ENCODE data around the gene SOX5. TPM values are rescaled to one million over a fixed set of nuclear protein-coding genes. Genes with fewer than 3 reads are reported as not detected.

SOX5 gene
- polyA plus RNA-seq, 1 experiment: 0.13 TPM

DNA sequence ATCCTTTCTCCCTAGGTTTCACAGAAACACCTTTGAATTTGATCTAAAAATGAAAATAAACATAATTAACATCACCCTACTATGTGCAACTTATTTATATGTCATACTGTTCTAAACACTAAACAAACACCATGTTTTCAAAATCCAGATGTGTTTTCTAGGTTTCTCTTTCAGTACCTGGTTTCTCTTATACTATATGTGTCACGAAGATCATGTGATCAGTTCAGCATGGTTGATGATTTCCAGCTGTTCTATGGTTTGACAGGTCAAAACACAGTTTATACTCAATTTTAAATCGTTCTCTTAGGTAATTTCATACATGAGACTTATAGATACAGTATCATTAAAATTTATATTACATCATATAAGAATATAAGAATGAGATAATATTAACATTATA lies 373.1 kb downstream of the SOX5 start:
- no peak for DNase-seq (ENCODE audit: low read depth)
- ChIA-PET POLR2A (no interaction called here), CTCF (no interaction called here)
- no peak overlapping the region for H3K4me3 ChIP-seq (ENCODE audit: low read depth, low read length)
- H3K36me3 ChIP-seq (ENCODE audit: control insufficient read depth, insufficient read depth, low read length): no peaks in the 10 kb centered on the region
- TF ChIP-seq, protein P1, sequence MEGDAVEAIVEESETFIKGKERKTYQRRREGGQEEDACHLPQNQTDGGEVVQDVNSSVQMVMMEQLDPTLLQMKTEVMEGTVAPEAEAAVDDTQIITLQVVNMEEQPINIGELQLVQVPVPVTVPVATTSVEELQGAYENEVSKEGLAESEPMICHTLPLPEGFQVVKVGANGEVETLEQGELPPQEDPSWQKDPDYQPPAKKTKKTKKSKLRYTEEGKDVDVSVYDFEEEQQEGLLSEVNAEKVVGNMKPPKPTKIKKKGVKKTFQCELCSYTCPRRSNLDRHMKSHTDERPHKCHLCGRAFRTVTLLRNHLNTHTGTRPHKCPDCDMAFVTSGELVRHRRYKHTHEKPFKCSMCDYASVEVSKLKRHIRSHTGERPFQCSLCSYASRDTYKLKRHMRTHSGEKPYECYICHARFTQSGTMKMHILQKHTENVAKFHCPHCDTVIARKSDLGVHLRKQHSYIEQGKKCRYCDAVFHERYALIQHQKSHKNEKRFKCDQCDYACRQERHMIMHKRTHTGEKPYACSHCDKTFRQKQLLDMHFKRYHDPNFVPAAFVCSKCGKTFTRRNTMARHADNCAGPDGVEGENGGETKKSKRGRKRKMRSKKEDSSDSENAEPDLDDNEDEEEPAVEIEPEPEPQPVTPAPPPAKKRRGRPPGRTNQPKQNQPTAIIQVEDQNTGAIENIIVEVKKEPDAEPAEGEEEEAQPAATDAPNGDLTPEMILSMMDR (IDR thresholded peaks at IDR 0.05; ENCODE audit: insufficient read depth, low read depth, low read length): no peak
- H3K27me3 ChIP-seq (ENCODE audit: control insufficient read depth, insufficient read depth, low read length): no peaks in the 10 kb centered on the region

DNA sequence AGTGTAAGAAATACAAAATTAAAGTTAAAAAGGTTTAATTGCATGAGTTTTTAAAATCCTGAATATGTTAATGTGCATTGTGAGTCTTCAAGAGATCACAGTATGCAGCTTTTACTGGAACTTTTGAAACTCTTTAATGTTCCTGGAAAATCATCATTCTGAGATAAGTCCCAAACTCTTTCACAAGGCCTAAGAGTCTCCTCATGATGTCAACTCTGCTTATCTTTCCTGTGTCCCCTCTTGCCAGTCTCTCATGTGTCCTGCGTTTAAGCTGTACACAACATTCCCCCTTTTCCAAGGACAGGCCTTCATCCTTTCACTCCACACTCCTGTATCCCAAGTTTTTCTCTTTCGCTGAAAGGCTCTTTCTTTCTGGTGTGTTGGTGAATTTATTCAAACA lies 380.1 kb downstream of the SOX5 start:
- Histone ChIP-seq H3K27me3 (ENCODE audit: control insufficient read depth, insufficient read depth, low read length) (no peaks in the 10 kb centered on the region), H3K36me3 (ENCODE audit: control insufficient read depth, insufficient read depth, low read length) (no peaks in the 10 kb centered on the region), H3K4me3 (ENCODE audit: low read depth, low read length) (no peak overlapping the region)
- POLR2A ChIA-PET: no interaction called here
- CTCF ChIA-PET: no interaction called here
- TF ChIP-seq, protein P1 (IDR thresholded peaks at IDR 0.05; ENCODE audit: insufficient read depth, low read depth, low read length): no peak
- DNase-seq (ENCODE audit: low read depth): no peak

DNA sequence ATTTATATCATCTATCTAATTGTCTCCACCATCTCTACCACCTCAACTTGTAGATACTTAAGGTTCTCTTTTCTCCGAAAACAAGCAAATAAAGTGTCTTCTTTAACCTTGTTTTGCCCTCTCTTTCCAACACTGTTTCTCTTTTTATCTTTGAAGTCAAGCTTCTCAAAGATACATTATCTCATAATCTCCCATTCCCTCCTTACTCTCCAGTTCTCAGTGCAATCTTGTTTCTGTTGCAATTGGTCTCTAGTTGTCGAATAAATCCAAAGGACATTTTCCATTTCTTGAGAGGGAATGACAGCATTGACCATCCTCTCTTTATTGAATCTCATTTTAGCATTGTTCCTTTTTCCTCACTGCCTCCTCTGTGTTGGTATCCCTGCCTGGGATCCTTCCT lies 383.3 kb downstream of the SOX5 start:
- POLR2A ChIA-PET: no interaction called here
- CTCF ChIA-PET: no interaction called here

DNA sequence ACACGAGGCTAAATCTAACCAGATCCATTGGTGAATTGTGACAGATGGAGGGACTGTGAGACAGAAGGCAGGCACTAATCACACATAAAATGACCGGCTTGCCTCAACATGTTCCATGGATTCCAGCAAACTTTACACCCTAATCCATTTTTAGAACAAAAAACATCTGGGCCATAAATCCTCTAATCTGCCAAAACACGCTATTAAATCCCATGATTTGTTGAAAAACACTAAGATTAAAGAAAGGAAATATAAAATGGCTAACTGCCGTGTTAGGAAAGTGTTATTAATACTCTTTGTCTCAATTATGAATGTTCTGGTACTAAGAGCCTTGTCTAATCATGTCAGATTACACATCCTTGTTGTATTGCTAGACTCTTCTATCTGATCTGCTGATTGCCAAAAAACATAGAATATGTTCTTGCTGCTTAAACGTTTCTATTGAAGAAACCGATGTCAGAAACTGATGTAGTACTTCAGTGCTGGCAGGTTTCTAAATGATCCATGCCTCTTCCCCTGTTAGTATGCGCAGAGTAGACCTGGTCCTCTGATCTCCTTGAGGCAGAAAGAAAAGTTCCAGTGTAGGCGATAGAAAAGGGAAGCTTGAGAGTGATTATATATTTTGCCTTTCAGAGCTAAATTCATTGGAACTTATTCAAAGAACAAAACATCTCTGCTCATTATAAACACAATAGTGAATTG lies 384.9 kb downstream of the SOX5 start:
- POLR2A ChIA-PET: no interaction called here

More for the DNA sequence above, 383.3 kb downstream of the SOX5 start:
- H3K36me3 ChIP-seq (ENCODE audit: control insufficient read depth, insufficient read depth, low read length): no peaks in the 10 kb centered on the region
- TF ChIP-seq, protein P1 (IDR thresholded peaks at IDR 0.05; ENCODE audit: insufficient read depth, low read depth, low read length): no peak
- DNase-seq (ENCODE audit: low read depth): no peak
- no peaks in the 10 kb centered on the region for H3K27me3 ChIP-seq (ENCODE audit: control insufficient read depth, insufficient read depth, low read length)
- H3K4me3 ChIP-seq (ENCODE audit: low read depth, low read length): no peak overlapping the region

More for the DNA sequence above, 384.9 kb downstream of the SOX5 start:
- H3K36me3 ChIP-seq (ENCODE audit: control insufficient read depth, insufficient read depth, low read length): no peaks in the 10 kb centered on the region
- TF ChIP-seq, protein P1 (IDR thresholded peaks at IDR 0.05; ENCODE audit: insufficient read depth, low read depth, low read length): no peak
- no peak for DNase-seq (ENCODE audit: low read depth)
- no peak overlapping the region for H3K4me3 ChIP-seq (ENCODE audit: low read depth, low read length)
- CTCF ChIA-PET: no interaction called here
- no peaks in the 10 kb centered on the region for H3K27me3 ChIP-seq (ENCODE audit: control insufficient read depth, insufficient read depth, low read length)

All from BJ (cell line).